ENCODE data around the gene TLR8.

GRCh38 chrX:12947545-12948235 is 41.3 kb downstream of the TLR8 start:
- no peak for TF ChIP-seq CTCF (IDR thresholded peaks at IDR 0.05 in 2 of 3, conservative IDR thresholded peaks at IDR 0.05 in 1 of 3; ENCODE audit: control insufficient read depth in 2 of 3, extremely low read depth in 1 of 3, insufficient read depth in 1 of 3, low read depth in 3 of 3, low read length in 3 of 3)
- no peak for TF ChIP-seq EZH2 (IDR thresholded peaks at IDR 0.05; ENCODE audit: borderline replicate concordance, control insufficient read depth, low read depth, low read length)
- TF ChIP-seq EGR1 (IDR thresholded peaks at IDR 0.05; ENCODE audit: borderline replicate concordance in 1 of 2, low read depth in 2 of 2, low read length in 2 of 2), result no peak
- TF ChIP-seq, protein P1, sequence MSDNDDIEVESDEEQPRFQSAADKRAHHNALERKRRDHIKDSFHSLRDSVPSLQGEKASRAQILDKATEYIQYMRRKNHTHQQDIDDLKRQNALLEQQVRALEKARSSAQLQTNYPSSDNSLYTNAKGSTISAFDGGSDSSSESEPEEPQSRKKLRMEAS (IDR thresholded peaks at IDR 0.05; ENCODE audit: low read depth, low read length), result no peak
- peak; percentile 4; the same call in 1 of the 2 replicates for TF ChIP-seq GATAD2B (conservative IDR thresholded peaks at IDR 0.05; ENCODE audit: low read depth)
- no peak for TF ChIP-seq POLR2AphosphoS5 (IDR thresholded peaks at IDR 0.05; ENCODE audit: low read length)
